HFFc6 (cell line): Measurements from ENCODE around the gene FIBCD1. TPM values are rescaled to one million over a fixed set of nuclear protein-coding genes. Genes with fewer than 3 reads are reported as not detected.

Source experiments
- DNase-seq: peaks from one replicate; pipeline ENCODE4 v3.0.0-alpha.2; 2018
- H3K27ac Mint-ChIP-seq: 2 replicates; pipeline ENCODE4 v1.8.0; 2020; ENCODE audit warnings: mild to moderate bottlenecking, mixed read lengths
- H3K27me3 Mint-ChIP-seq: 2 replicates; pipeline ENCODE4 v1.8.0; 2021; ENCODE audit warnings: mild to moderate bottlenecking, moderate library complexity, mixed read lengths; ENCODE audit not compliant: insufficient read depth
- H3K36me3 Mint-ChIP-seq: 2 replicates; pipeline ENCODE4 v1.8.0; 2021; ENCODE audit warnings: low read depth, mixed read lengths
- H3K4me1 Mint-ChIP-seq: 2 replicates; pipeline ENCODE4 v1.8.0; 2020; ENCODE audit warnings: low read depth, mixed read lengths
- H3K4me3 Mint-ChIP-seq: 2 replicates; pipeline ENCODE4 v1.8.0; 2020; ENCODE audit warnings: mild to moderate bottlenecking, moderate library complexity, mixed read lengths
- H3K9me3 Mint-ChIP-seq: 2 replicates; pipeline ENCODE4 v1.8.0; 2020; ENCODE audit warnings: mild to moderate bottlenecking, mixed read lengths
- CTCF ChIP-seq: fragments of 200-600 bp; sonication (generic); IDR thresholded peaks from 2 replicates; pipeline ENCODE4 v1.5.0; 2021; ENCODE audit warnings: antibody characterized with exemption, mild to moderate bottlenecking
- total RNA-seq, 6 experiments: library from RNA; stranded (reverse); fragmentation: NEBNext Ultra II Directional; extraction: Animal tissue kit (Norgen Biotek cat#: 25700); gene quantifications; 2 replicates in 1 of 6; 3 replicates in 5 of 6; pipeline ENCODE4 v1.2.3, GENCODE V29; 2021

The FIBCD1 gene
- total RNA-seq, 6 experiments from 2014 or later: 1.5 to 9.0 (median 8.0) TPM

DNA sequence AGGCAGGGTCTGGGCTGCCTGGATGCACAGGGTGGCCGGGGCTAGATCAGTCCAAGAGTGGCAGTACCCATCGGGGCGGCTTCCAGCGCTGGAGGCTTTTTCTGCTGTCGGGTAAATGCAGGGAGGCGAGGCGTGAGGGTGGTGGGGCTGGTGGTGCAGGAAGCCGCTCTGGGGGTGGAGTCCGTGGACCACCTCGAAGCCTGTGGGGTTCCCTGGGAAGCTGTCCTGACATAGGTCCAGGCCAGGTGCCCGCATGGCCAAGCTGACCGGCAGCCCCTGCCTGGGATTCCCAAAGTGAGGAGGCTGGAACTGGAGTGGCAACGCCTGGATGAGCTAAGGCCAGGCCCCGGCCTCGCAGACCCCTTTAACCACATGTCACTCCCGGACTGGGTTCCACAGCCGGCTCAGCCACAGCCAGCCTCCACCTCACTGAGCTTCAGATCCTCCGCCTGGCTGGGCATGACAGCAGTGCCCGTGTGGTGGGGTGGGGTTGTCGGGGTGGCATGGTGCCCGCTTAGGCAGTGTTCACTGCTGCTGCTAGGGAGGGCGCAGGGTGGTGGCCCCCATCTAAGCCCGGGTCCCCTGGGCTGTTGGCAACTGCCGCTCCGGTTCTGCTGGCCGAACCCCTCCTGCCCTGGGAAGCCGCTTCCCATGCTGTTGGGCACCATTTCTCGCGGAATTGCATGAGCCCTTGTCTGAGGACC lies 41.0 kb downstream of the FIBCD1 start:
- Mint-ChIP-seq H3K27ac (no peak overlapping the region), H3K9me3 (no peaks in the 10 kb centered on the region), H3K27me3 (peaks cover 19% of the 10 kb centered on the region), H3K4me1 (no peaks in the 10 kb centered on the region; the same call in 1 of the 2 replicates), H3K4me3 (no peak overlapping the region), H3K36me3 (no peaks in the 10 kb centered on the region)
- no peak for DNase-seq
- TF ChIP-seq CTCF: no peak

DNA sequence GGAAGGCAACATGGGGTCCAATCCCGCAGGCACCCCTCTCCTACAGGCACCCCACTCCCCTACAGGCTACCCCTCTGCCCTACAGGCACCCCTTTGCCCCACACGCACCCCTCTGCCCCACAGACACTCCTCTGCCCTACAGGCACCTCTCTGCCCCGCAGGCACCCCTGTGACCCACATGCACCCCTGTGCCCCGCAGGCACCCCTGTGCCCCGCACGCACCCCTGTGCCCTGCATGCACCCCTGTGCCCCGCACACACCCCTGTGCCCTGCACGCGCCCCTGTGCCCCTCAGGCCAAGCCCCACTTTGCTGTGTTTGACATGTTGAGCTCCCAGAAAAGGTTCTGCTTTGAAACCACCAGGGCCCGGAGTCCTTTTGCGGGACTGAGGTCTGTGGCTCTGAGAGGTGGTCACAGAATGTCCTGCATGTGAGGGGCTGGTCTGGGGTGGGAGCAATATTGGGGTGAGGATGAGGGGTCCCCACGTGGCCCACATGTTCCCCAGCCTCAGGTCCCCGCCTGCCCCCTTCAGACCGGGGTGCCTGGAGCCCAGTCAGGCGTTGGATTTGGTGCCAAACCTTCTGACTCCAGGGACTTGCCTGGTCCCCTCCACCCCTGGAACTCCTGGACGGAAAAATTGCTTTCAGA lies 41.8 kb downstream of the FIBCD1 start:
- H3K36me3 Mint-ChIP-seq: no peaks in the 10 kb centered on the region
- H3K9me3 Mint-ChIP-seq: no peaks in the 10 kb centered on the region
- no peak for TF ChIP-seq CTCF
- DNase-seq: no peak
- H3K27me3 Mint-ChIP-seq: peaks cover 17% of the 10 kb centered on the region
- no peak overlapping the region for H3K4me3 Mint-ChIP-seq
- no peak overlapping the region for H3K27ac Mint-ChIP-seq
- H3K4me1 Mint-ChIP-seq: no peaks in the 10 kb centered on the region; the same call in 1 of the 2 replicates

DNA sequence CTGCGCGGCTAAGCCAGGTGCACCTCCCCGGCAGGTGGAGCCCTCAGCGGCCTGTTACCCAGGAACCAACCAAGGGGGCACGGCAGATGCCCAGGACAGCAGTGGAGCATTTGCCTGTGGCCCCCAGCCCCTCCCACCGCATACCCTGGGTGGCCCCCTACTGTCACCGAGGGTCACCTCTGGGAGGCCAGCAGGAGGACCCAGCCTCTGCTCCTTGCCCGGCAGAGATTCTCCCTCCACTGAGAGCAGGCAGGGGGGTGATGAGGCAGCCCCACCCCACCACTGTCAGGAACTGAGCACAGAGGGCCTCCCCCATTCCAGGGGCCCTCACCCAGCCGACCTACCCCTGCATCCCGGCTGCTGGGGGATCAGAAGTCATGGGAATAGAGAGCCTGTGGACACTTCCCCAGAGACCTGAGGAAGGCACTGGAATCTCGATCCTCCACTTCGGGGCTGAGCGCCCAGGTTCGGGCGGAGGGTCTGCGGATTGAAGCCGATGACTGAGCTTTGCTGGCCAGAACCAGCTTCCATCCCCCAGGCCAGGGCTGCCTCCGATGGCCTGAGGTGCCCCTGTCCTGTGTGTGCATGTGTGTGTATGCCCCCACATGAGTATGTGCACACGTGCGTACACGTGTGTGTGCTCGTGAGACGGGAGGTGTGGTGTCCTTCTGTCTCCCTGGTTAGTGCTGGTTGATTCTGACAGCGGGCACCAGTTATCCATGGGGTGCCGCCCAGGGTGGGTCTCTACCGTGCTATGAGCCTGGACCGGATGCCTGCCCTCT lies 42.6 kb downstream of the FIBCD1 start, which contains the start of gene QRFP:
Gene QRFP, minus strand, starts transcription at position 580 of the 782 bp plus-strand sequence. CDS start 2,974 bp downstream, outside the sequence.
- Mint-ChIP-seq H3K36me3 (no peaks in the 10 kb centered on the region), H3K27ac (no peak within 1 kb of the TSS), H3K4me1 (no peaks in the 10 kb centered on the region; the same call in 1 of the 2 replicates), H3K9me3 (no peaks in the 10 kb centered on the region), H3K4me3 (no peak within 1 kb of the TSS), H3K27me3 (peaks cover 13% of the 10 kb centered on the region)
- TF ChIP-seq CTCF: no peak
- no peak for DNase-seq

DNA sequence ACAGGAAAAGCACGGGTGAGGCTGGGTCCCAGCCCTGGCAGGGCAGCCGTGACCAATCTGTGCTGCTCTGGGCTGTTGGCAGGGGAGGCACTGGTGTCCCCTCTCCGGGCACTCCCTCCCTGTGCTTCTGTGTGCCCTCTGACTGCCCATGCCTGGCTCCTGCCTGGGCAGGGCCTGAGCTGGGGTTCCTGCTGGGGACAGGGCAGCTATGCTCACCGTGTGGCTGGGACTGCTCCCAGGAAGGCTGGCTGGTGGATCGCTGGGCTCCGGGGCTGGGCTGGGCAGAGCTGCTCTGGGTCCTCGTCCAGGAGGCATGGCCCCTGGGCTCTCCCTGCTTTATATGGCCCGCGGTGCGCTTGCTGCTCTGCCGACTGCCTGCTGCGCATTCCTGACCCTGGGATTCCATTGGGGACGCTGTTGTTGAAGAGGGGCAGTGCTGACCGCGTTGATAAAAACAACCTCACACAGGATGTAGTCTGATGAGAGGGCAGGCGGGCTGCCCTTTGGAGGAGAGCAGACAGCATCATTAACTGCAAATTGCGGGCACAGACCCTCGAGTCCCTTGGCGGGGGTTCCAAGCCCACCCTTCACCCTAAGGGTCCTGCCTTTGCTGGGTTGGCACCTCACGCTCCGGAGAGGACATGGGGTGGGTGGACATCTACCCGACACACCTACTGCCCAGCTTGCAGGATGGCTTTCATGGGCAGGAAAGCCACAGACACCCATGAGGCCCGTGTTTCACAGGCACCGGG lies 43.4 kb downstream of the FIBCD1 start:
- Mint-ChIP-seq H3K27ac (no peak overlapping the region), H3K27me3 (peaks cover 15% of the 10 kb centered on the region), H3K36me3 (no peaks in the 10 kb centered on the region), H3K4me3 (no peak overlapping the region), H3K4me1 (no peaks in the 10 kb centered on the region; the same call in 1 of the 2 replicates), H3K9me3 (no peaks in the 10 kb centered on the region)
- no peak for DNase-seq
- TF ChIP-seq CTCF: no peak

- Mint-ChIP-seq H3K9me3 (no peaks in the 10 kb centered on the region), H3K4me1 (no peaks in the 10 kb centered on the region; the same call in 1 of the 2 replicates), H3K27ac (no peak overlapping the region; the same call in 1 of the 2 replicates), H3K4me3 (no peak overlapping the region), H3K36me3 (no peaks in the 10 kb centered on the region), H3K27me3 (peaks cover 15% of the 10 kb centered on the region)
- no peak for DNase-seq
- no peak for TF ChIP-seq CTCF
Observed at GRCh38 chr9:130895038-130895437, 44.0 kb downstream of the FIBCD1 start.
